OCI-LY7 (cell line): ENCODE data around the gene PPP3CA. TPM values are rescaled to one million over a fixed set of nuclear protein-coding genes. Genes with fewer than 3 reads are reported as not detected.

Experiments
- BruUV-seq: library from RNA; stranded (reverse); fragments of 400-500 nt; replicated peaks from 2 replicates; lab custom pipeline; 2021; lab: Mats Ljungman, UMichigan
- CTCF ChIA-PET: fragments of 300-600 bp; sonication (Branson Sonifier 250); formaldehyde crosslinking; loops from one replicate; lab custom pipeline; 2022; ENCODE audit warnings: antibody characterized with exemption; ENCODE audit not compliant: unreplicated experiment; lab: Charles Lee
- POLR2A ChIA-PET: fragments of 300-600 bp; sonication (Branson Sonifier 250); formaldehyde crosslinking; loops from one replicate; lab custom pipeline; 2022; ENCODE audit warnings: antibody characterized with exemption; lab: Charles Lee
- DNase-seq: peaks from one replicate; pipeline ENCODE4 v3.0.0-alpha.2; 2015; ENCODE audit warnings: low spot score
- H2AFZ ChIP-seq: fragments of 200-600 bp; sonication (generic), shearing (Covaris generic); 2 replicates; pipeline ENCODE4 v1.6.1; 2014; ENCODE audit warnings: mild to moderate bottlenecking, antibody characterized with exemption, low read length, moderate library complexity
- H3K27ac ChIP-seq: fragments of 200-600 bp; sonication (generic); 2 replicates; pipeline ENCODE4 v1.5.1; 2014; ENCODE audit warnings: mixed run types, low read depth, mild to moderate bottlenecking, moderate library complexity, low read length, inconsistent platforms; ENCODE audit not compliant: poor library complexity, severe bottlenecking
- H3K36me3 ChIP-seq: fragments of 200-600 bp; sonication (generic); 2 replicates; pipeline ENCODE4 v1.6.1; 2014; ENCODE audit warnings: mild to moderate bottlenecking, antibody characterized with exemption, low read length, moderate library complexity, mixed read lengths; ENCODE audit not compliant: insufficient read depth
- H3K4me1 ChIP-seq: fragments of 200-600 bp; sonication (generic); 2 replicates; pipeline ENCODE4 v1.5.1; 2014; ENCODE audit warnings: mild to moderate bottlenecking, low read length; ENCODE audit not compliant: insufficient read depth, poor library complexity, severe bottlenecking
- H3K4me2 ChIP-seq: fragments of 200-600 bp; sonication (generic); 2 replicates; pipeline ENCODE4 v1.6.1; 2014; ENCODE audit warnings: mild to moderate bottlenecking, low read length
- H3K4me3 ChIP-seq: fragments of 200-600 bp; sonication (generic); 2 replicates; pipeline ENCODE4 v1.5.1; 2014; ENCODE audit warnings: mild to moderate bottlenecking, low read depth, low read length; ENCODE audit not compliant: poor library complexity, severe bottlenecking
- H3K79me2 ChIP-seq: fragments of 200-600 bp; sonication (generic); 2 replicates; pipeline ENCODE4 v1.6.1; 2016; ENCODE audit warnings: low read depth, mild to moderate bottlenecking, low read length, moderate library complexity, mixed read lengths; ENCODE audit not compliant: insufficient read depth
- H3K9me2 ChIP-seq: fragments of 200-600 bp; sonication (generic); 2 replicates; pipeline ENCODE4 v1.6.1; 2016; ENCODE audit warnings: mild to moderate bottlenecking, low read length, mixed read lengths; ENCODE audit not compliant: insufficient read depth
- H3K9me3 ChIP-seq: fragments of 200-600 bp; sonication (generic); 2 replicates; pipeline ENCODE4 v1.6.1; 2014; ENCODE audit warnings: mild to moderate bottlenecking, mixed run types, low read length, mixed read lengths
- H4K20me1 ChIP-seq: fragments of 200-600 bp; sonication (generic); 2 replicates; pipeline ENCODE4 v1.6.1; 2014; ENCODE audit warnings: mild to moderate bottlenecking, antibody characterized with exemption, low read length, moderate library complexity, mixed read lengths; ENCODE audit not compliant: insufficient read depth
- CTCF ChIP-seq: fragments of 200-600 bp; sonication (generic); conservative IDR thresholded peaks from 2 replicates; pipeline ENCODE4 v1.5.1; 2014; ENCODE audit warnings: mild to moderate bottlenecking, antibody characterized with exemption, low read length, moderate library complexity, mixed read lengths
- EZH2phosphoT487 ChIP-seq: fragments of 200-600 bp; sonication (generic); IDR thresholded peaks from 2 replicates; pipeline ENCODE4 v1.6.1; 2018; ENCODE audit warnings: low read depth, borderline replicate concordance, mild to moderate bottlenecking, mixed run types, antibody characterized with exemption, low read length, moderate library complexity, mixed read lengths
- intact Hi-C: fragments of 100-400 bp; cut with micrococcal nuclease; formaldehyde crosslinking; loops from one replicate; pipeline ENCODE4 v1.10.0; 2022; ENCODE audit not compliant: unreplicated experiment
- total RNA-seq, 2 experiments: library from RNA; depleted of rRNA in 1 of 2; stranded (reverse); fragments of >200 nt in 1 of 2; shearing (Covaris generic) in 1 of 2; gene quantifications; 2 replicates each; pipeline ENCODE4 v1.2.3, GENCODE V29; 2014 to 2022

Gene PPP3CA
- total RNA-seq, 2 experiments from 2014 or later, result 9.2 to 13.6 TPM

- ChIA-PET CTCF (no interaction called here), POLR2A (interaction anchor here (0.6 kb wide), 1 partner anchor 8 kb away, joined by 3 read pairs; no protein-coding TSS in a partner anchor)
- intact Hi-C loops, result no loop called here
- Histone ChIP-seq H3K9me2 (no peaks in the 10 kb centered on the region), H3K4me1 (no peaks in the 10 kb centered on the region), H3K27ac (no peak overlapping the region), H2AFZ (no peak overlapping the region), H3K4me3 (no peak overlapping the region), H3K9me3 (no peaks in the 10 kb centered on the region), H4K20me1 (no peaks in the 10 kb centered on the region), H3K4me2 (no peak overlapping the region), H3K79me2 (no peaks in the 10 kb centered on the region), H3K36me3 (no peaks in the 10 kb centered on the region)
- BruUV-seq, result no TSS peak
- TF ChIP-seq CTCF (peak; percentile 56), EZH2phosphoT487 (no peak)
- DNase-seq, result no peak
These were observed 313.3 kb downstream of the PPP3CA start for GRCh38 chr4:101033986-101034385.

DNA sequence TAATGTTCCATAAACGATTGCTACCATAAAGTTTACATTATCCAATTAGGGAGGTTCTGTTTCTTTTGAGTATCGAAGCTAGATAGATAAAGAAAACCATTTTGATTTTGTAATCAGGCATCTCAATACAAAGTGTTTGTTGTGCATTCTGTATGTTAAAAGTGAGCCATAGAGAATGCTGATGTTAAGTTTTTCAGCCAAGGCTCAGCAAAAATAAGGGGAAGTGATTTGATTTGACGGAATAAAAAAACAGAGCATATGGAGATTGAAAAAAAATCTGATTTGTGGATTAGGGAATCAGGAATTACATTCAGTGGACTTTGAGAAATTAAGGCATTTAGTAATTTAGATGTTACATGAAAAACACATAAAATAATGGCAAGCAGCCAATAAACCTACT lies 314.8 kb downstream of the PPP3CA start:
- BruUV-seq, result no TSS peak
- no peak overlapping the region for H3K4me2 ChIP-seq
- H3K4me3 ChIP-seq, result no peak overlapping the region
- no peaks in the 10 kb centered on the region for H3K9me3 ChIP-seq
- no peak overlapping the region for H3K27ac ChIP-seq
- no peaks in the 10 kb centered on the region for H3K36me3 ChIP-seq
- no peak for TF ChIP-seq EZH2phosphoT487
- TF ChIP-seq CTCF, result no peak
- ChIA-PET POLR2A (interaction anchor here (0.5 to 0.6 kb wide), 2 partner anchors 342 to 1787 kb away, joined by 3 to 4 read pairs; no protein-coding TSS in a partner anchor), CTCF (no interaction called here)
- intact Hi-C loops, result no loop called here
- H2AFZ ChIP-seq, result no peak overlapping the region
- no peaks in the 10 kb centered on the region for H3K79me2 ChIP-seq
- no peaks in the 10 kb centered on the region for H4K20me1 ChIP-seq
- DNase-seq, result no peak
- no peaks in the 10 kb centered on the region for H3K4me1 ChIP-seq
- H3K9me2 ChIP-seq, result no peaks in the 10 kb centered on the region

DNA sequence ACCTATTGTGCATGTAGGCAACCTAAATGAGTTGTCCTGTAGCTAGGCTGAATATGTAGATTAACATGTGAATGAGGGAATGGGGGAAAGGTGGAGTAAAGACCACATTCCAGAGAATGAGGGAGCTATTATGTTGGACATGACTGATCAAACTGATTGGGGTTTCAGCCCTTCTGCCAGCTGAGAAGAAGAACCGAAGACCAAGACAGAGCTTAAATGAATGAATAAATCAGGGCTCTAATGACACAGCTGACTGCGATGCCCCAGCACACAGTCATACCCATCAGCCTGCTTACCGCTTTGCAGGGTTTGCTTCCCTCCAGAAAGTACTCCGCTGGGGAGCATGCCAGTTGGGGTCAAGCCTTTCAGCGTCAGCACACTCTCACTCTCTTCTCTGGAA lies 315.4 kb downstream of the PPP3CA start:
- Histone ChIP-seq H3K4me1 (no peaks in the 10 kb centered on the region), H2AFZ (no peak overlapping the region), H3K4me2 (no peak overlapping the region), H3K9me2 (no peaks in the 10 kb centered on the region), H3K27ac (no peak overlapping the region), H3K36me3 (no peaks in the 10 kb centered on the region), H3K4me3 (no peak overlapping the region), H3K9me3 (no peaks in the 10 kb centered on the region), H3K79me2 (no peaks in the 10 kb centered on the region), H4K20me1 (no peaks in the 10 kb centered on the region)
- no peak for TF ChIP-seq CTCF
- CTCF ChIA-PET, result no interaction called here
- no peak for DNase-seq
- BruUV-seq, result no TSS peak
- intact Hi-C loops, result no loop called here
- POLR2A ChIA-PET, result interaction anchor here (0.5 to 0.6 kb wide), 2 partner anchors 343 to 1787 kb away, joined by 3 to 4 read pairs; no protein-coding TSS in a partner anchor
